ENCODE results near the gene CCL2. TPM values are rescaled to one million over a fixed set of nuclear protein-coding genes. Genes with fewer than 3 reads are reported as not detected.

Gene CCL2
- total and polyA plus RNA-seq, 2 of the 8 experiments (the other 6 are each of a cell fraction or from before 2014, with no cell fraction given): 3.0 to 3.7 TPM

DNA sequence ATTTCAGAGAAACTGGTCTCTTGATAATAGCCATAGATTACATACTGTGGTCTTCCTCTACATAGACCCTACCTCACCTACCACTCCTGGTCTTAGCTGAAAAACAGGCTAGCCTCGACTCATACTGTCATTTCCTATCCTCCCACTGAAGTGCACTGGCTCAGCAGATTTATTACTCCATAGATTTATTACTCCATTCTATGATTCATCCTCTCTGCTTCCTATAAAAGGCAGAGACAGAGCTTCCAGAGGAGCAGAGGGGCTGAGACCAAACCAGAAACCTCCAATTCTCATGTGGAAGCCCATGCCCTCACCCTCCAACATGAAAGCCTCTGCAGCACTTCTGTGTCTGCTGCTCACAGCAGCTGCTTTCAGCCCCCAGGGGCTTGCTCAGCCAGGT is 14.9 kb downstream of the CCL2 start, which contains the start of gene CCL7:
Gene CCL7, plus strand, starts transcription at position 253 of the 400 bp plus-strand sequence. Its CDS starts 70 bp downstream, at position 323.
- ChIA-PET POLR2A (ENCODE audit: partially characterized antibody) (no interaction called here), CTCF (ENCODE audit: partially characterized antibody) (interaction anchor here (0.9 to 2.0 kb wide), 4 partner anchors 36 to 91 kb away, joined by 3 to 8 read pairs (median 3); no protein-coding TSS in a partner anchor)
- H3K9ac ChIP-seq (replicated peaks in 1 of 4; ENCODE audit: extremely low read depth in 1 of 4, low read depth in 3 of 4, low read length in 3 of 4): no peak within 1 kb of the TSS
- H3K18ac ChIP-seq (ENCODE audit: extremely low read depth, low read length): no peak within 1 kb of the TSS
- no peaks in the 10 kb centered on the region; the same call in 1 of the 2 replicates for H3K23me2 ChIP-seq (ENCODE audit: low read depth, low read length)
- no peak within 1 kb of the TSS for H2BK15ac ChIP-seq (ENCODE audit: low read length)
- H3K4me3 ChIP-seq (ENCODE audit: extremely low read depth in 1 of 4, insufficient read depth in 2 of 4, low read depth in 3 of 4, low read length in 4 of 4): no peak within 1 kb of the TSS
- no peaks in the 10 kb centered on the region for H3K79me2 ChIP-seq (ENCODE audit: control insufficient read depth in 1 of 2, insufficient read depth in 2 of 2, low read length in 2 of 2)
- H3K14ac ChIP-seq (ENCODE audit: insufficient read length): no peak within 1 kb of the TSS
- WGBS, 2 experiments (ENCODE audit: extremely low coverage in 1 of 2, insufficient coverage in 1 of 2, insufficient read length in 1 of 2, insufficient replicate concordance in 2 of 2, low coverage in 1 of 2, low lambda C conversion rate in 2 of 2, missing lambda C conversion rate in 1 of 2): 87% methylated on average over 1 of the region's 1 CpG; no CpG with 5 or more reads in 1 of the 2 experiments
- no peak within 1 kb of the TSS for H2BK5ac ChIP-seq (ENCODE audit: low read depth, low read length)
- H4K5ac ChIP-seq (ENCODE audit: insufficient read length, low read depth, low read length): no peak within 1 kb of the TSS
- no peak within 1 kb of the TSS for H2AK5ac ChIP-seq (ENCODE audit: low read depth, low read length)
- H2BK12ac ChIP-seq (ENCODE audit: low read depth, low read length): no peak within 1 kb of the TSS
- no peaks in the 10 kb centered on the region for H3K9me3 ChIP-seq (ENCODE audit: insufficient read depth in 2 of 2, low read depth in 1 of 2, low read length in 1 of 2)
- H2AFZ ChIP-seq (ENCODE audit: low read length): no peak within 1 kb of the TSS
- no peak within 1 kb of the TSS for H4K91ac ChIP-seq (replicated peaks; ENCODE audit: insufficient read length, low read length)
- H3K4me1 ChIP-seq (replicated peaks in 1 of 4; ENCODE audit: control insufficient read depth in 3 of 4, insufficient read depth in 4 of 4, low read length in 3 of 4): no peaks in the 10 kb centered on the region
- TF ChIP-seq, protein P1, sequence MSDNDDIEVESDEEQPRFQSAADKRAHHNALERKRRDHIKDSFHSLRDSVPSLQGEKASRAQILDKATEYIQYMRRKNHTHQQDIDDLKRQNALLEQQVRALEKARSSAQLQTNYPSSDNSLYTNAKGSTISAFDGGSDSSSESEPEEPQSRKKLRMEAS (IDR thresholded peaks at IDR 0.05): no peak
- TF ChIP-seq YY1 (IDR thresholded peaks at IDR 0.05; ENCODE audit: low read depth, low read length) (no peak), NANOG (IDR thresholded peaks at IDR 0.05; ENCODE audit: insufficient read depth, low read depth, low read length, poor library complexity, severe bottlenecking) (no peak), CBX5 (IDR thresholded peaks at IDR 0.05; ENCODE audit: low read depth, low read length) (no peak)
- H2BK20ac ChIP-seq (ENCODE audit: low read length): no peak within 1 kb of the TSS
- DNase-seq (ENCODE audit: low read depth in 1 of 2, low spot score in 2 of 2) (no peak), FAIRE-seq (no peak)
- no peak within 1 kb of the TSS for H4K8ac ChIP-seq (ENCODE audit: extremely low read depth, insufficient read depth, low read length)
- no peak within 1 kb of the TSS for H2BK120ac ChIP-seq (replicated peaks; ENCODE audit: low read depth, low read length)
- H3K27me3 ChIP-seq (replicated peaks in 1 of 4; ENCODE audit: control insufficient read depth in 3 of 4, extremely low read depth in 1 of 4, insufficient read depth in 3 of 4, low read length in 3 of 4): no peaks in the 10 kb centered on the region
- H4K20me1 ChIP-seq (replicated peaks in 1 of 2; ENCODE audit: control insufficient read depth in 1 of 2, insufficient read depth in 2 of 2, low read length in 2 of 2): no peaks in the 10 kb centered on the region
- H3K4me2 ChIP-seq (ENCODE audit: insufficient read depth in 1 of 2, low read depth in 2 of 2, low read length in 2 of 2): no peak within 1 kb of the TSS
- H3K79me1 ChIP-seq (ENCODE audit: low read depth, low read length): no peaks in the 10 kb centered on the region
- no peak within 1 kb of the TSS for H3K4ac ChIP-seq (replicated peaks; ENCODE audit: insufficient read length, low read depth, low read length)
- H3K56ac ChIP-seq (replicated peaks; ENCODE audit: insufficient read length, low read depth, low read length): no peak within 1 kb of the TSS
- H3K36me3 ChIP-seq (ENCODE audit: control insufficient read depth in 2 of 4, insufficient read depth in 4 of 4, low read length in 3 of 4): no peaks in the 10 kb centered on the region
- H3K23ac ChIP-seq (ENCODE audit: insufficient read length): no peak within 1 kb of the TSS
- no peak within 1 kb of the TSS for H3K27ac ChIP-seq (ENCODE audit: low read depth, low read length)
